GM23338 (cell line): ENCODE results near the gene RPL14. TPM values are rescaled to one million over a fixed set of nuclear protein-coding genes. Genes with fewer than 3 reads are reported as not detected.

ENCODE experiments used
- ATAC-seq: fragments of 200-7000 bp; cut with Tn5 transposase; 3 replicates; pipeline ENCODE4 v1.9.1; 2020
- DNase-seq: peaks from one replicate; pipeline ENCODE4 v3.0.0-alpha.2; 2015; ENCODE audit warnings: low spot score
- H2AFZ ChIP-seq: fragments of 200-600 bp; sonication (generic); 2 replicates; pipeline ENCODE4 v1.8.0; 2016; ENCODE audit warnings: antibody characterized with exemption, mild to moderate bottlenecking, moderate library complexity
- H3F3A ChIP-seq: fragments of 200-600 bp; sonication (generic); replicated peaks from 2 replicates; pipeline ENCODE4 v1.8.0; 2017; ENCODE audit warnings: antibody characterized with exemption, mixed run types, low read depth
- H3K27ac ChIP-seq: fragments of 200-600 bp; sonication (generic); 2 replicates; pipeline ENCODE4 v1.6.1; 2016; ENCODE audit warnings: low read depth
- H3K27me3 ChIP-seq: fragments of 200-600 bp; sonication (generic); 2 replicates; pipeline ENCODE4 v1.8.0; 2016; ENCODE audit warnings: mild to moderate bottlenecking, mixed run types, moderate library complexity; ENCODE audit not compliant: insufficient read depth
- H3K36me3 ChIP-seq: fragments of 200-600 bp; sonication (generic); 2 replicates; pipeline ENCODE4 v1.8.0; 2016; ENCODE audit warnings: mild to moderate bottlenecking; ENCODE audit not compliant: insufficient read depth
- H3K4me1 ChIP-seq: fragments of 200-600 bp; sonication (generic); 2 replicates; pipeline ENCODE4 v1.8.0; 2016; ENCODE audit warnings: mild to moderate bottlenecking, moderate library complexity; ENCODE audit not compliant: insufficient read depth
- H3K4me2 ChIP-seq: fragments of 200-600 bp; sonication (generic); 2 replicates; pipeline ENCODE4 v1.7.1; 2017; ENCODE audit warnings: mixed run types
- H3K4me3 ChIP-seq: fragments of 200-600 bp; sonication (generic); 2 replicates; pipeline ENCODE4 v1.6.1; 2016; ENCODE audit warnings: mixed run types
- H3K79me2 ChIP-seq: fragments of 200-600 bp; sonication (generic); replicated peaks from 2 replicates; pipeline ENCODE4 v1.8.0; 2017; ENCODE audit warnings: mild to moderate bottlenecking; ENCODE audit not compliant: insufficient read depth
- H3K9me2 ChIP-seq: fragments of 200-600 bp; sonication (generic); 2 replicates; pipeline ENCODE4 v1.8.0; 2017; ENCODE audit not compliant: insufficient read depth
- H4K20me1 ChIP-seq: fragments of 200-600 bp; sonication (generic); replicated peaks from 2 replicates; pipeline ENCODE4 v1.8.0; 2017; ENCODE audit warnings: mild to moderate bottlenecking; ENCODE audit not compliant: insufficient read depth
- H3K27ac Mint-ChIP-seq: 2 replicates; pipeline ENCODE4 v1.8.0; 2020; ENCODE audit warnings: inconsistent platforms, mild to moderate bottlenecking, moderate library complexity, mixed read lengths
- H3K27me3 Mint-ChIP-seq: 3 replicates; pipeline ENCODE4 v1.8.0; 2022; ENCODE audit warnings: low read depth, mild to moderate bottlenecking, moderate library complexity, mixed read lengths, inconsistent platforms; ENCODE audit not compliant: insufficient read depth, poor library complexity
- H3K36me3 Mint-ChIP-seq: 3 replicates; pipeline ENCODE4 v1.8.0; 2021; ENCODE audit warnings: low read depth, mild to moderate bottlenecking, inconsistent platforms, moderate library complexity, mixed read lengths
- H3K4me1 Mint-ChIP-seq: 3 replicates; pipeline ENCODE4 v1.8.0; 2020; ENCODE audit warnings: mild to moderate bottlenecking, inconsistent platforms, mixed read lengths
- H3K4me3 Mint-ChIP-seq: 3 replicates; pipeline ENCODE4 v1.8.0; 2021; ENCODE audit warnings: moderate library complexity, mild to moderate bottlenecking, inconsistent platforms, mixed read lengths
- H3K9me3 Mint-ChIP-seq: 3 replicates; pipeline ENCODE4 v1.8.0; 2020; ENCODE audit warnings: moderate library complexity, mild to moderate bottlenecking, inconsistent platforms, mixed read lengths
- CREB1 ChIP-seq: fragments of 250-450 bp; sonication (Bioruptor Pico); IDR thresholded peaks from 2 replicates; pipeline ENCODE4 v1.5.0; 2020; ENCODE audit warnings: low read depth, mild to moderate bottlenecking, moderate library complexity
- CTCF ChIP-seq, 2 experiments: fragments of 200-600 bp in 1 of 2; sonication (generic) in 1 of 2; conservative IDR thresholded peaks; 2 replicates each; pipeline versions ENCODE4 v1.5.1 to v1.6.1; 2016 to 2017; ENCODE audit warnings: antibody characterized with exemption in 2 of 2, low read depth in 2 of 2, mild to moderate bottlenecking in 2 of 2, moderate library complexity in 1 of 2
- ETS1 ChIP-seq: IDR thresholded peaks from 2 replicates; pipeline ENCODE4 v1.6.1; 2016; ENCODE audit warnings: antibody characterized with exemption
- EZH2 ChIP-seq: fragments of 200-600 bp; sonication (generic); IDR thresholded peaks from one replicate; pipeline ENCODE4 v1.8.0; 2017; ENCODE audit warnings: antibody characterized with exemption, mild to moderate bottlenecking, low read depth; ENCODE audit not compliant: unreplicated experiment
- JUNB ChIP-seq: IDR thresholded peaks from one replicate; pipeline ENCODE4 v1.6.1; 2016; ENCODE audit warnings: antibody characterized with exemption; ENCODE audit not compliant: unreplicated experiment
- NANOG ChIP-seq: IDR thresholded peaks from 2 replicates; pipeline ENCODE4 v1.6.1; 2016; ENCODE audit warnings: antibody characterized with exemption, borderline replicate concordance
- POLR2AphosphoS5 ChIP-seq: IDR thresholded peaks from 2 replicates; pipeline ENCODE4 v1.6.1; 2016; ENCODE audit warnings: antibody characterized with exemption, low read depth
- REST ChIP-seq: IDR thresholded peaks from one replicate; pipeline ENCODE4 v1.6.1; 2018; ENCODE audit warnings: antibody characterized with exemption; ENCODE audit not compliant: unreplicated experiment
- STAT1 ChIP-seq: IDR thresholded peaks from one replicate; pipeline ENCODE4 v1.6.1; 2016; ENCODE audit warnings: antibody characterized with exemption; ENCODE audit not compliant: unreplicated experiment
- ZNF114 ChIP-seq: fragments of 250-450 bp; sonication (Bioruptor Pico); IDR thresholded peaks from 2 replicates; pipeline ENCODE4 v1.5.0; 2020; ENCODE audit warnings: mild to moderate bottlenecking, moderate library complexity
- ZNF331 ChIP-seq: fragments of 250-450 bp; sonication (Bioruptor Pico); IDR thresholded peaks from 2 replicates; pipeline ENCODE4 v1.5.0; 2020; ENCODE audit warnings: low read depth, mild to moderate bottlenecking, moderate library complexity
- polyA plus RNA-seq: library from polyadenylated mRNA; unstranded; fragments of >200 nt; fragmentation: Nextera tagmentation; extraction: Ambion mirVana; gene quantifications from 2 replicates; pipeline ENCODE4 v1.2.1, GENCODE V29; 2016
- total RNA-seq: library from RNA; depleted of rRNA; stranded (reverse); fragments of >200 nt; shearing (Covaris generic); gene quantifications from 2 replicates; pipeline ENCODE4 v1.2.3, GENCODE V29; 2014

Gene RPL14
- total and polyA plus RNA-seq, 2 experiments from 2014 or later: 596 to 1,748 TPM

GRCh38 chr3:40511031-40511718 lies 54.0 kb downstream of the RPL14 start:
- no peak overlapping the region for H3K4me3 ChIP-seq

More at GRCh38 chr3:40511031-40511718, 54.0 kb downstream of the RPL14 start:
- peaks cover 9% of the 10 kb centered on the region for H3K4me1 ChIP-seq
- H3K4me3 Mint-ChIP-seq: no peak overlapping the region
- H3K9me3 Mint-ChIP-seq: no peaks in the 10 kb centered on the region
- DNase-seq: no peak
- H3K4me2 ChIP-seq: no peak overlapping the region
- H3K79me2 ChIP-seq: peaks cover 43% of the 10 kb centered on the region
- no peaks in the 10 kb centered on the region for H3K9me2 ChIP-seq
- TF ChIP-seq JUNB: no peak
- TF ChIP-seq REST: no peak
- TF ChIP-seq STAT1: no peak
- no peak for TF ChIP-seq ZNF331
- no peak for TF ChIP-seq EZH2
- no peak for TF ChIP-seq CREB1 (CRISPR knock-in tag)
- TF ChIP-seq ETS1: no peak
- no peak for TF ChIP-seq NANOG
- no peak for TF ChIP-seq POLR2AphosphoS5
- TF ChIP-seq CTCF (conservative IDR thresholded peaks at IDR 0.05; ENCODE audit: low read depth in 2 of 2): no peak
- no peak for TF ChIP-seq ZNF114 (CRISPR knock-in tag)
- 0 out of 2 replicates have a peak, but pooled peaks cover 2% of the 10 kb centered on the region for H3F3A ChIP-seq
- H3K36me3 Mint-ChIP-seq: peaks cover 75% of the 10 kb centered on the region
- H3K4me1 Mint-ChIP-seq: peaks cover 4% of the 10 kb centered on the region
- H3K27ac Mint-ChIP-seq: no peak overlapping the region
- ATAC-seq: no peak
- peaks cover 13% of the 10 kb centered on the region; the same call in 1 of the 2 replicates for H3K36me3 ChIP-seq
- no peak overlapping the region for H2AFZ ChIP-seq
- no peaks in the 10 kb centered on the region for H3K27me3 ChIP-seq
- no peak overlapping the region for H3K27ac ChIP-seq
- H4K20me1 ChIP-seq: peaks cover 3% of the 10 kb centered on the region; the same call in 1 of the 2 replicates
- H3K27me3 Mint-ChIP-seq: peaks cover 5% of the 10 kb centered on the region
